Mucosa of rectum (tissue), 2 donors: ENCODE data around the gene CFAP43.

ENCODE experiments used
- H3K27ac ChIP-seq, 2 donors: one replicate each; pipeline ENCODE4 v1.7.0; 2013; ENCODE audit warnings: inconsistent platforms in 2 of 2, low read depth in 2 of 2, low read length in 2 of 2
- H3K27me3 ChIP-seq, 2 donors: one replicate each; pipeline ENCODE4 v1.7.0; 2013; ENCODE audit warnings: low read length in 2 of 2; ENCODE audit not compliant: control insufficient read depth in 2 of 2, insufficient read depth in 2 of 2
- H3K36me3 ChIP-seq, 2 donors: one replicate each; pipeline ENCODE4 v1.7.0; 2013; ENCODE audit warnings: low read length in 2 of 2; ENCODE audit not compliant: control insufficient read depth in 2 of 2, insufficient read depth in 2 of 2
- H3K4me1 ChIP-seq, 2 donors: one replicate each; pipeline ENCODE4 v1.7.0; 2013; ENCODE audit warnings: low read length in 2 of 2, mild to moderate bottlenecking in 1 of 2; ENCODE audit not compliant: control insufficient read depth in 2 of 2, insufficient read depth in 2 of 2
- H3K4me3 ChIP-seq, 2 donors: one replicate each; pipeline ENCODE4 v1.7.0; 2013; ENCODE audit warnings: low read length in 2 of 2
- H3K9ac ChIP-seq, 2 donors: one replicate each; pipeline ENCODE4 v1.7.0; 2013; ENCODE audit warnings: low read length in 2 of 2, low read depth in 1 of 2, mild to moderate bottlenecking in 1 of 2
- H3K9me3 ChIP-seq, 2 donors: one replicate each; pipeline ENCODE4 v1.7.0; 2013; ENCODE audit warnings: low read length in 2 of 2; ENCODE audit not compliant: control insufficient read depth in 2 of 2
- donor health status: healthy.
- donor health status: Normal muscosa, but diverticular disease.

CFAP43 gene

GRCh38 chr10:104088239-104088638 lies 143.9 kb downstream of the CFAP43 start:
- Histone ChIP-seq H3K27me3 (no peaks in the 10 kb centered on the region), H3K27ac (no peak overlapping the region), H3K36me3 (no peaks in the 10 kb centered on the region), H3K9ac (no peak overlapping the region), H3K4me3 (no peak overlapping the region), H3K9me3 (no peaks in the 10 kb centered on the region), H3K4me1 (peaks cover 4 to 7% of the 10 kb centered on the region in 2 donors)

DNA sequence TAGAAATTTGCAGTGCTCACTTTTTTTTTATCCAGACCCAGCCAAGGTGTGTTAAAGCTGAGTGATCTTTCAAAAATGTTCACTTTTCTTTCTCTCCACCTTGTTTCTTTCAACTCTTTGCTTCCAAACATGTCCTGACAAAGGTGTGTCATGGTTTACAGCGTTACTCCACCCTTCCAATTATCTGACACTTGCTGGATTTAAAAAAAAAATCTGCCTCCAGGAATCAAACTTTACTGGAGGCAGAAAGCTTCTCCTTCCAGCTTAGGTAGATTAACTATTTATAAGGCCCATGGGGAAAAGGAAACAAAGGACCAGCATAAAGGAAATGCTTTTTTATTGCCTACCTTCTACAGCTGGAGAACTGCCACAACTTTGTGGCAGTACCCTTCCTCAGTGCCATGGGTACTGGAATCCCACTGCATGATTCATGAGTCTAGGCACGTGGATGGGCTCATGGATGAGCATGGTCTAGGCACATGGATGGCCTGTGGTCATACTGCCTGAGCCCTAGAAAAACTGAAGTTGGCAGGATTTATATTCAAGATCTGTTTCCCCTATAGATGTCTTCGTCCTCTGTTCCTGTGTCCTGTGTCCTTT lies 146.3 kb downstream of the CFAP43 start, which contains the start of gene COL17A1:
COL17A1 (minus strand) TSS at position 80 of the 600 bp plus-strand sequence. CDS start 5,207 bp downstream, outside the sequence.
- Histone ChIP-seq H3K4me3 (peak within 1 kb of the TSS; percentile 44 to 71), H3K4me1 (peaks cover 4 to 7% of the 10 kb centered on the region in 2 donors), H3K27ac (peak within 1 kb of the TSS; percentile 61 to 77), H3K9me3 (no peaks in the 10 kb centered on the region), H3K9ac (peak within 1 kb of the TSS; percentile 36 to 58), H3K36me3 (no peaks in the 10 kb centered on the region), H3K27me3 (no peaks in the 10 kb centered on the region)

DNA sequence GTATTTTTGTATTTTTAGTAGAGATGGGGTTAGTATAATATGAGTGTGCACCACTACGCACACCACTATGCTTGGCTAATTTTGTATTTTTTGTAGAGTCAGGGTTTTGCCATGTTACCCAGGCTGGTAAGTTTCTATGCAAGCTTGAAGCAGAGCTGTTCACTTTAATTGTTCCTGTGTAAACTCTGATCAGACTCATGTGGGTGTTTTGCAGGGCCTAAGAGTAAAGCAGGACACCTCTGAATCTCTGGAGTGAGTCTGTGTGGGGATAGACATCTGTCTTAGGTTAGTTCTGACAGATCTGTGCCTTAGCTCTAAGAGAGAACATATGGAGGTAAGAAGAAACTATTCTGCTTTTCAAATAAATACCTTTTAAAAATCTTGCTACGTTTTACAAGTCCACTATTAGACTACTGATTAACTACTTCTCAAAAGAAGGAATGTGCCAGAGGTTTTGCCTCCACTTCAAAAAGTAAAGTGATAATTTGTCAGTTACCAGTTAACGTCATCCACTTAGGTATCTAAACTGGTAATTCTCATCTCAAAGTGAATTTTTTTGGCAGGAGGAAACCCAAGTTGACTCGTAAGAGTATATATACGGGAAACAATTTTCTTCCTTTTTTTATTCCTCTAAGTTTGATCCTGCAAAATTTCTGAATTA lies 147.6 kb downstream of the CFAP43 start:
- Histone ChIP-seq H3K4me3 (peak overlapping the region; percentile 44 to 71), H3K36me3 (no peaks in the 10 kb centered on the region), H3K9me3 (no peaks in the 10 kb centered on the region)

GRCh38 chr10:104081998-104082397 lies 150.2 kb downstream of the CFAP43 start:
- H3K4me1 ChIP-seq = peaks cover 4 to 9% of the 10 kb centered on the region in 2 donors
- H3K9me3 ChIP-seq = no peaks in the 10 kb centered on the region

More for the DNA sequence above, 147.6 kb downstream of the CFAP43 start:
- H3K27ac ChIP-seq = peak overlapping the region; percentile 46 to 61
- peak overlapping the region; percentile 36 to 58 for H3K9ac ChIP-seq
- H3K4me1 ChIP-seq = peaks cover 4 to 7% of the 10 kb centered on the region in 2 donors
- H3K27me3 ChIP-seq = no peaks in the 10 kb centered on the region

DNA sequence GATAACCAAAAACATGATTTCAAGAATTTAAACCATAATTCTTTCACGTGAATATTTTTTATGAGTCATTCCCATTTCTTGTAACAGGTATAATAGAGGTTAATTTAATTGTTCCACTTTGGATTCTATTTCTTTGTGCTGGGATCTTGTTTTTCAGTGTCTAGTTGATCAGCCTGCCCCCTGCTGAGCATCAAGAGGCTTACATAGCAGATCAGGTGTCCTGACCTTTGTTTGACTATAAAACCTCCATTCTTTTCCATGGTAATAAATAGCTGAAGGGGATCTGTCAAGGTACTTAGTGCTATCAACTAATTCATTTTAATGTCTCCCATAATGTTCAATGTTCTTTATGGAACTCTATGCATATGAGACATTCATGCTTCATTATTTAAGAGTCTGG lies 151.4 kb downstream of the CFAP43 start:
- no peak overlapping the region for H3K27ac ChIP-seq
- H3K9ac ChIP-seq = no peak overlapping the region
- no peaks in the 10 kb centered on the region for H3K27me3 ChIP-seq
- no peaks in the 10 kb centered on the region for H3K9me3 ChIP-seq
- H3K4me3 ChIP-seq = no peak overlapping the region
- H3K36me3 ChIP-seq = peaks cover 3 to 6% of the 10 kb centered on the region in 2 donors
- peaks cover 0 to 2% of the 10 kb centered on the region in 2 donors for H3K4me1 ChIP-seq

More at GRCh38 chr10:104081998-104082397, 150.2 kb downstream of the CFAP43 start:
- Histone ChIP-seq H3K4me3 (no peak overlapping the region), H3K36me3 (peaks cover 2 to 3% of the 10 kb centered on the region in 2 donors), H3K27me3 (no peaks in the 10 kb centered on the region), H3K27ac (no peak overlapping the region), H3K9ac (no peak overlapping the region)
